ENCODE data around the gene TMEM40. TPM values are rescaled to one million over a fixed set of nuclear protein-coding genes. Genes with fewer than 3 reads are reported as not detected.
A peak's percentile ranks its signal among the peaks of the same experiment; 100 is the strongest.

Gene TMEM40
- total and polyA plus RNA-seq, 9 of the 15 experiments (the other 6 are each of a cell fraction or from before 2014, with no cell fraction given) = 0.11 to 0.31 (median 0.14) TPM; not detected in 6

- Histone ChIP-seq H2AFZ (ENCODE audit: low read depth, low read length) (no peak overlapping the region), H3K9me3 (replicated peaks; ENCODE audit: control insufficient read depth, insufficient read depth, low read depth, low read length) (no peaks in the 10 kb centered on the region), H3K27ac (ENCODE audit: extremely low read depth, low read depth, low read length) (no peak overlapping the region), H3K9me1 (ENCODE audit: control insufficient read depth, insufficient read depth, low read length) (no peaks in the 10 kb centered on the region), H3K36me3 (ENCODE audit: control insufficient read depth, insufficient read depth, low read length) (peaks cover 38% of the 10 kb centered on the region; the same call in 2 of the 3 replicates), H4K20me1 (replicated peaks; ENCODE audit: control insufficient read depth, insufficient read depth, low read length) (no peaks in the 10 kb centered on the region; the same call in 1 of the 2 replicates), H3K79me2 (ENCODE audit: control insufficient read depth, insufficient read depth, low read length) (no peaks in the 10 kb centered on the region), H3K4me1 (replicated peaks in 1 of 2; ENCODE audit: control insufficient read depth in 2 of 2, insufficient read depth in 2 of 2, low read length in 2 of 2) (peaks cover 9 to 17% of the 10 kb centered on the region in 2 experiments; a peak in 4 of 5 replicates), H3K4me3 (no peak overlapping the region), H3K27me3 (ENCODE audit: control insufficient read depth in 2 of 2, insufficient read depth in 2 of 2, low read length in 2 of 2) (no peaks in the 10 kb centered on the region), H3K9ac (ENCODE audit: insufficient read depth in 1 of 2, low read depth in 2 of 2, low read length in 2 of 2) (0 out of 4 replicates have a peak overlapping the region, but pooled peaks of 1 of the 2 experiments have one; percentile 57), H3K4me2 (ENCODE audit: insufficient read depth, low read length) (no peak overlapping the region)
- DNase-seq (ENCODE audit: extremely low read depth in 1 of 4, low spot score in 3 of 4) (no peak), FAIRE-seq (no peak), ATAC-seq (no peak)
- intact Hi-C loops (cut with micrococcal nuclease) (no loop called here), in situ Hi-C loops (cut with MboI) (no loop called here)
- ChIA-PET POLR2A (interaction anchor here (0.6 to 7.5 kb wide), 6 partner anchors 8 to 738 kb away, joined by 3 to 108 read pairs (median 13); partner anchors contain the start of genes CAND2 and RPL32), CTCF (ENCODE audit: low intra/inter-chr PET ratio) (no interaction called here)
- whole genome bisulfite sequencing (ENCODE audit: insufficient coverage, low coverage, missing lambda C conversion rate) = 87% methylated on average over 9 of the region's 9 CpGs
- no TSS peak for BruUV-seq (replicated peaks)
- TF ChIP-seq SOX6 (IDR thresholded peaks at IDR 0.05) (no peak), THAP7 (CRISPR knock-in tag; IDR thresholded peaks at IDR 0.05) (no peak), CTCF (IDR thresholded peaks at IDR 0.05 in 2 of 3, conservative IDR thresholded peaks at IDR 0.05 in 1 of 3; ENCODE audit: insufficient read depth in 2 of 3, low read depth in 1 of 3, low read length in 3 of 3) (peak; percentile 18 to 36 (median 20); a peak in 4 of 6 replicates), NFXL1 (CRISPR knock-in tag; IDR thresholded peaks at IDR 0.05) (no peak), SMAD4 (CRISPR knock-in tag; conservative IDR thresholded peaks at IDR 0.05) (no peak), ESRRA (IDR thresholded peaks at IDR 0.05; ENCODE audit: borderline replicate concordance, low read depth) (peak; percentile 83), SMC3 (conservative IDR thresholded peaks at IDR 0.05; ENCODE audit: insufficient read depth, low read depth, low read length) (0 out of 2 replicates have a peak, but pooled peaks have one; percentile 3), CHD4 (IDR thresholded peaks at IDR 0.05; ENCODE audit: insufficient read depth, insufficient replicate concordance, low read depth, low read length, poor library complexity, severe bottlenecking) (no peak), ARID4B (CRISPR knock-in tag; IDR thresholded peaks at IDR 0.05) (no peak), PREB (CRISPR knock-in tag; IDR thresholded peaks at IDR 0.05) (no peak), NEUROD1 (IDR thresholded peaks at IDR 0.05; ENCODE audit: borderline replicate concordance, low read depth, low read length, partially characterized antibody) (no peak), HSF4 (CRISPR knock-in tag; IDR thresholded peaks at IDR 0.05; ENCODE audit: borderline replicate concordance) (no peak), ZNF586 (CRISPR knock-in tag; conservative IDR thresholded peaks at IDR 0.05) (no peak), ZNF408 (CRISPR knock-in tag; IDR thresholded peaks at IDR 0.05; ENCODE audit: low read depth) (no peak)
These were observed 48.0 kb upstream of the TMEM40 start for GRCh38 chr3:12807066-12807465.
